ENCODE data around the gene PIAS4. TPM values are rescaled to one million over a fixed set of nuclear protein-coding genes. Genes with fewer than 3 reads are reported as not detected.

PIAS4 gene
- total RNA-seq, 1 donor from 2014 or later: 26.0 TPM

- H3K4me1 Mint-ChIP-seq (ENCODE audit: low read depth, unreplicated experiment): no peaks in the 10 kb centered on the region
- H3K27ac Mint-ChIP-seq (ENCODE audit: unreplicated experiment): no peak overlapping the region
- Histone ChIP-seq H3K27me3 (ENCODE audit: insufficient read depth, low read length) (no peaks in the 10 kb centered on the region), H3K9ac (ENCODE audit: low read length) (no peak overlapping the region), H3K27ac (ENCODE audit: low read depth, low read length) (no peak overlapping the region), H3K4me3 (ENCODE audit: insufficient read depth, low read depth, low read length) (no peak overlapping the region), H4K20me1 (ENCODE audit: insufficient read depth, low read length) (no peaks in the 10 kb centered on the region), H3K9me3 (ENCODE audit: insufficient read depth, low read depth, low read length) (no peaks in the 10 kb centered on the region), H3K4me2 (ENCODE audit: low read length) (no peak overlapping the region), H2AFZ (ENCODE audit: low read depth, low read length) (no peak overlapping the region), H3K4me1 (ENCODE audit: insufficient read depth, low read length) (no peaks in the 10 kb centered on the region), H3K36me3 (ENCODE audit: insufficient read depth, low read length) (no peaks in the 10 kb centered on the region), H3K79me2 (ENCODE audit: insufficient read depth, low read length) (no peaks in the 10 kb centered on the region)
- FAIRE-seq (no peak), DNase-seq (ENCODE audit: low read depth) (no peak)
- H3K9me3 Mint-ChIP-seq (ENCODE audit: unreplicated experiment): no peaks in the 10 kb centered on the region
- no peaks in the 10 kb centered on the region for H3K27me3 Mint-ChIP-seq (ENCODE audit: low read depth, unreplicated experiment)
- H3K4me3 Mint-ChIP-seq (ENCODE audit: unreplicated experiment): no peak overlapping the region
- no peak for TF ChIP-seq EZH2 (IDR thresholded peaks at IDR 0.05; ENCODE audit: insufficient read depth, low read length)
- TF ChIP-seq, protein P1, sequence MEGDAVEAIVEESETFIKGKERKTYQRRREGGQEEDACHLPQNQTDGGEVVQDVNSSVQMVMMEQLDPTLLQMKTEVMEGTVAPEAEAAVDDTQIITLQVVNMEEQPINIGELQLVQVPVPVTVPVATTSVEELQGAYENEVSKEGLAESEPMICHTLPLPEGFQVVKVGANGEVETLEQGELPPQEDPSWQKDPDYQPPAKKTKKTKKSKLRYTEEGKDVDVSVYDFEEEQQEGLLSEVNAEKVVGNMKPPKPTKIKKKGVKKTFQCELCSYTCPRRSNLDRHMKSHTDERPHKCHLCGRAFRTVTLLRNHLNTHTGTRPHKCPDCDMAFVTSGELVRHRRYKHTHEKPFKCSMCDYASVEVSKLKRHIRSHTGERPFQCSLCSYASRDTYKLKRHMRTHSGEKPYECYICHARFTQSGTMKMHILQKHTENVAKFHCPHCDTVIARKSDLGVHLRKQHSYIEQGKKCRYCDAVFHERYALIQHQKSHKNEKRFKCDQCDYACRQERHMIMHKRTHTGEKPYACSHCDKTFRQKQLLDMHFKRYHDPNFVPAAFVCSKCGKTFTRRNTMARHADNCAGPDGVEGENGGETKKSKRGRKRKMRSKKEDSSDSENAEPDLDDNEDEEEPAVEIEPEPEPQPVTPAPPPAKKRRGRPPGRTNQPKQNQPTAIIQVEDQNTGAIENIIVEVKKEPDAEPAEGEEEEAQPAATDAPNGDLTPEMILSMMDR (IDR thresholded peaks at IDR 0.05; ENCODE audit: insufficient read depth, low read depth, low read length): no peak
- H3K36me3 Mint-ChIP-seq (ENCODE audit: low read depth, unreplicated experiment): no peaks in the 10 kb centered on the region
Observed at GRCh38 chr19:4083677-4084546, 76.4 kb downstream of the PIAS4 start.

GRCh38 chr19:4084547-4084877, 77.0 kb downstream of the PIAS4 start:
- no peak for DNase-seq (ENCODE audit: low read depth)
- TF ChIP-seq EZH2 (IDR thresholded peaks at IDR 0.05; ENCODE audit: insufficient read depth, low read length): no peak
- TF ChIP-seq, protein P1 (IDR thresholded peaks at IDR 0.05; ENCODE audit: insufficient read depth, low read depth, low read length): no peak
- H3K36me3 ChIP-seq (ENCODE audit: insufficient read depth, low read length): no peaks in the 10 kb centered on the region
- no peaks in the 10 kb centered on the region for H3K27me3 ChIP-seq (ENCODE audit: insufficient read depth, low read length)
- no peaks in the 10 kb centered on the region for H3K4me1 ChIP-seq (ENCODE audit: insufficient read depth, low read length)
- no peak for FAIRE-seq
- no peaks in the 10 kb centered on the region for H3K9me3 ChIP-seq (ENCODE audit: insufficient read depth, low read depth, low read length)
- H3K4me1 Mint-ChIP-seq (ENCODE audit: low read depth, unreplicated experiment): no peaks in the 10 kb centered on the region
- H3K27ac Mint-ChIP-seq (ENCODE audit: unreplicated experiment): no peak overlapping the region
- H3K79me2 ChIP-seq (ENCODE audit: insufficient read depth, low read length): no peaks in the 10 kb centered on the region
- H3K27me3 Mint-ChIP-seq (ENCODE audit: low read depth, unreplicated experiment): no peaks in the 10 kb centered on the region
- no peaks in the 10 kb centered on the region for H3K9me3 Mint-ChIP-seq (ENCODE audit: unreplicated experiment)
- no peak overlapping the region for H3K9ac ChIP-seq (ENCODE audit: low read length)
- no peak overlapping the region for H3K27ac ChIP-seq (ENCODE audit: low read depth, low read length)
- H3K4me2 ChIP-seq (ENCODE audit: low read length): no peak overlapping the region
- no peak overlapping the region for H3K4me3 Mint-ChIP-seq (ENCODE audit: unreplicated experiment)
- no peak overlapping the region for H2AFZ ChIP-seq (ENCODE audit: low read depth, low read length)
- no peak overlapping the region for H3K4me3 ChIP-seq (ENCODE audit: insufficient read depth, low read depth, low read length)
- no peaks in the 10 kb centered on the region for H4K20me1 ChIP-seq (ENCODE audit: insufficient read depth, low read length)
- no peaks in the 10 kb centered on the region for H3K36me3 Mint-ChIP-seq (ENCODE audit: low read depth, unreplicated experiment)

- Histone ChIP-seq H3K27me3 (ENCODE audit: insufficient read depth, low read length) (no peaks in the 10 kb centered on the region), H3K9me3 (ENCODE audit: insufficient read depth, low read depth, low read length) (no peaks in the 10 kb centered on the region), H3K79me2 (ENCODE audit: insufficient read depth, low read length) (no peaks in the 10 kb centered on the region), H2AFZ (ENCODE audit: low read depth, low read length) (no peak overlapping the region), H3K27ac (ENCODE audit: low read depth, low read length) (no peak overlapping the region), H3K4me1 (ENCODE audit: insufficient read depth, low read length) (no peaks in the 10 kb centered on the region), H3K9ac (ENCODE audit: low read length) (no peak overlapping the region), H3K36me3 (ENCODE audit: insufficient read depth, low read length) (no peaks in the 10 kb centered on the region), H3K4me2 (ENCODE audit: low read length) (no peak overlapping the region), H3K4me3 (ENCODE audit: insufficient read depth, low read depth, low read length) (no peak overlapping the region), H4K20me1 (ENCODE audit: insufficient read depth, low read length) (no peaks in the 10 kb centered on the region)
- Mint-ChIP-seq H3K36me3 (ENCODE audit: low read depth, unreplicated experiment) (no peaks in the 10 kb centered on the region), H3K9me3 (ENCODE audit: unreplicated experiment) (no peaks in the 10 kb centered on the region), H3K27me3 (ENCODE audit: low read depth, unreplicated experiment) (no peaks in the 10 kb centered on the region), H3K4me1 (ENCODE audit: low read depth, unreplicated experiment) (no peaks in the 10 kb centered on the region), H3K4me3 (ENCODE audit: unreplicated experiment) (no peak overlapping the region), H3K27ac (ENCODE audit: unreplicated experiment) (no peak overlapping the region)
- no peak for DNase-seq (ENCODE audit: low read depth)
- no peak for FAIRE-seq
- TF ChIP-seq, protein P1 (IDR thresholded peaks at IDR 0.05; ENCODE audit: insufficient read depth, low read depth, low read length): no peak
- no peak for TF ChIP-seq EZH2 (IDR thresholded peaks at IDR 0.05; ENCODE audit: insufficient read depth, low read length)
Observed at GRCh38 chr19:4086411-4086867, 78.9 kb downstream of the PIAS4 start.

Data from astrocyte (in vitro differentiated cells and primary cell).